Activated CD4-positive, alpha-beta T cell treated with anti-CD3 and anti-CD28 coated beads for 4 hours (primary cell): ENCODE results near the gene FNDC5.
A peak's percentile ranks its signal among the peaks of the same experiment; 100 is the strongest.

ENCODE experiments used
- DNase-seq, 2 donors: peaks; one replicate each; pipeline ENCODE4 v3.0.0-alpha.2; 2020

Gene FNDC5

DNA sequence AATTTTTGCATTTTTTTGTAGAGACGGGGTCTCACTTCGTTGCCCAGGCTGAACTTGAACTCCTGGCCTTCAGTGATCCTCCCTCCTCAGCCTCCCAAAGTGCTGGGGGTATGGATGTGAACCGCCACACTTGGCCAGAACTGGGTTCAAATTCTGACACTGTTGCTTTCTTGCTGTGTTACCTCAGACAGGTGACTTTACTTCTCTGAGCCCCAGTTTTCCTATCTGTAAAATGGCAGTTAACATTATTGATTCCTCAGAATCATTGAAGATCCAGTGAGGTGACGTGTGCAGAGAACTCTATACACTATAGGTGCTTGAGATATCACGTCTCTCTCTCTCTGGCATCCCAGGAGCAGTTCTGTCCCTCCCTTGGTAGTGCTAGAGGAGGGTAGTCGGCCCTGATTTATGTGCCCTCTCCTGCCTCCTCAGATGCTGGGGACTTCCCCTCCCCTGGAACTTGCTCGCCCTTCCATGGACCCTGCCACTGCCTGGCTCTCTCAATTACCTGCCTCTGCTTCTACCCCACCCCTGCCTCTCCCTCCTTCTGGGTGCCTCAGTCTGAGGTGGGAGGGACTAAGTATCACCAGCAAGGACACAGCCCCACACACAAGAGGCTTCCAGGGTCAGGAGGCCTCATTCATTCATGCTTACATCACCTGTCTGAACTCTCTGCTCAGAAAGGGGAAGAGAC, 12.8 kb upstream of the FNDC5 start:
- DNase-seq: no peak

DNA sequence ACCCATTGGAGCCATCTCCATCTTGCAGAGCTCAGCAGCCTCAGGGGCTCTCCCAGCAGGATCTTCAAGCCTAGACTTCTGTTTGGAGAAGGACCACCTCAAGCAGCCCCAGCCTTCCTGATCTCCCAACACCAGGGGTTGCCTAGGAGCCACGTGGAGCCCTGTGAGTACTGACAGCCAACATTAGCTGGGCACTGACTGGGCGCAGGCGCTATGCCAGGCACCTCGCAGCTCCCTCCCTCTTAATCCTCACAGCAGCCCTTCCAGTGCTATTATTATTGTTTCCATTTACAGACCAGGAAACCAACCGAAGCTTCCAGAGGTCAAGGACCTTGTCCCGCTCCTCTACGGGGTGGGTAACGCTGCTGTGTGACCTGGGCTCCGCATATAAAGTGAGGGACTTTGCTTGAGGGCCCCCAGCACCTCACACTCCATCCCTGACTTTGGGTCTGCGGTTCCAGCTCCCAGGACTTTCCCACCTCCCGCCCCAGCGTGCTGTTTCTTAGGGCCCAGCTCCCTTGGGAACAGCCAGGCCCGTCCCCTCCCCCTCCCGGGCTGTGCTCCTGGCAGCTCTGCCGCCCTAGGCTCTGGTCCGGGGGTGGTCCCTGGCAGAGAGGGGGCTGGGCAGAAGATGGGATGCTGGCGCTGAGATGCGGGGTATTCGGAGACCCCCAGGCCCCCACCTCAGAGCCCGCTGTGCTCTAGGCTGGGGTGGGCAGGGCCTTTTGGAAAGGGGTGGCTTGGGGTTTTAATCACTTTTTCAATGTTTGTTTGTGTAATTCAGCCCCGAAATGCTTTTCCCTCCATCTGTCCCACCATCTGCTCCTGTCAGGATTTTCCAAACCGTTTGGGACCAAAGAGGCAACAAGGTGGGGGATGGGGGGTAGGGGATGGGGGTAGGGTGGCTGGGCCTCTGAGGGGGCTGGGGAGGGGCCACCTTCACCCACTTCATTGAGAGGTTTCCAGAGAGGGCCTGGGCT, 11.4 kb upstream of the FNDC5 start:
- DNase-seq: no peak

DNA sequence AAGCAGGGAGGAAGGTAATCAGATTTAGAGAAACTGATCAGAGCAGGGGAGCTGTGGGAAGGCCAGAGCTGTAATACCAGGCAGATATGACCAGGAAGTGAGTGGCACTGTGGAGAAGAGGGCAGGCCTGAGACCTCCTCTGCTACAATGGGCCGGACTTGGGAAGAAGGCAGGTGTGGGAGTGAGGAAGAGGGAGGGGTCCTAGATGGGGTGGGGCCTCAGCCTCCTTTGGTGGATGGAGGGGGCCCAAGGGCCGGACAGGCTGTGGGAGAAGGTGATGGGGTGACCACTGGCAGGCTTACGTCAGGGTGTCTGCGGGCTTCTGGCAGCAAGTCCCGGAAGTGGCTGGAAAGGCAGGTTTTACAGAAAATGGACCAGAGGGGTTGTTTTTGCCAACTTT, 10.6 kb upstream of the FNDC5 start:
- DNase-seq: no peak

DNA sequence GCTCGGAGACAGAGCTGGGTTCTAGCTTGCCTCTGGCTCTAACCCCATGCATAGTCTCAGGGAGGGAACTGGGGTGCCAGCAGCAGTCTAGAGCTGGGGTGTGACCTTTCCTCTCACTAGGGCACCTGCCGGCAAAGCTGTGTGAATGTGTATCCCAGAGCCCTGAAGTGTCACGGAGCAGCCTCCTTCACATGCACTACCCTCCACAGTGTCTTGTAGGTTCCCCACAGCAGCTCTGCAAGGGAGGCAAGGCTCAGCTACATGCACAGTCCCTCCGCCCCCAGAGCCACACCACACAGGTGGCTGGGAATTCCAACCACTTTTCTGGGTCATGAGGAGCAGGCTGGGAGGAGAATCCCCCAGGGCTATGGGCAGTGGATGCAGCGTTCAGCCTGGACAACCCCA, 7.9 kb upstream of the FNDC5 start:
- no peak for DNase-seq

DNA sequence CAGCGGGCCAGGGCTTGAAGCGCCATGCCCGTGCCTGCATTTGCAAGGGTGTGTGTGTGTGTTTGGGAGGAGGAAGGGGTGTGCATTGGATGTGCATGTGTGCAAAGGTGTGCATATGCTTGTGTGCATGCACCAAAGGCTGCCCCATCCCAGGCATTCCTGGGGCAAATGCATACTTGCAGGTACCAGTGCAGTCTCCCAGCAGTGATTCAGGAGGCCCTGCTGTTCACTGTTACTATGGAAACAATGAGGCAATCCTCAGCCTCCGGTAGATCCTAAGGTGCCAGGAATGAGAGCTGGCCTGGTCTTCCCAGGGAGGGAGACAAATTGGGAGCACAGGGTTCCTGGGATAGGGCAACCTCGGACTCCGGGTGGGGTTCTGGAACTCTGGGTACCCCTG, 7.5 kb upstream of the FNDC5 start:
- DNase-seq: no peak

DNA sequence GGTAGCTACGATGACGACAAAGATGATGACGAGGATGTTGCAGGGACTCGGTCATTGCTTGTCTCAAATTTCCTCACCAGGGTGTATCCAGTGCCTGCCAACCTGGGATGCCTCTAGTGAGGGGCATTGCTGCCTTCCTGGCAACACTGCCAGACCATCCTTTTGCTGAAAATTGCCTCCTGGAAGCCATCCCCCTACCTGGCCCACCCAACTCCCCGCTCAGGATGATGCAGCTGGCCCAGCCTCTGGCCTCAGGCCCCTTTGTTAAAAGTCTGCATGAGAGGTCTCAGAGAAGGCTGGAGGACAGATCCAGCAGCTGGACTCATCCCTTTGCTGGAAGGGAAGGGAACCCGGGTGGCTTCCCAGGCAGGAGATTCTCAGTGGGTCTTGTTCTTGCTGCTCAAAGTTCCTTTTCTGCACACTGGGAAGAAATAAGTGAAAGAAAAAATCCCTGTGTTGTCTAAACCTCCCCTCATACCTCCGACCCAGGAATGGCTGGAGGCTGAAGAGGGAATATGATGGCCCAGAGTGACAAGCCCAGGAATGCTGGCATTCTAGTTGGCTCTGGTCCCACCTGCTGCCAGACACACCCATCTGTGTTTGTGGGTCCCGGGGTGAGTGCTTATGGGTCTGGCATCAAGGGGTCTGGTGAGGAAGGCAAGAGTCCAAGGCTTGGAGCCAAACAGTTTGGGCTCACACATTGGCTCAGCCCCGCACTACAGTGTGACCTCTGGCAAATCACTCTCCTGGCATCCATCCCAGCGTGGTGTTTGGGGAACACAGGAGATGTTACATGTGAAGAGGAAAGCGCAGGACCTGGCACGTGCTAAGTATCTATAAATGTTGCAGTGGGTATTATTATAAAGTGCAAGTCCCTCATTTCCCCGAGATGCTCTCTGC, 6.7 kb upstream of the FNDC5 start:
- DNase-seq: no peak

DNA sequence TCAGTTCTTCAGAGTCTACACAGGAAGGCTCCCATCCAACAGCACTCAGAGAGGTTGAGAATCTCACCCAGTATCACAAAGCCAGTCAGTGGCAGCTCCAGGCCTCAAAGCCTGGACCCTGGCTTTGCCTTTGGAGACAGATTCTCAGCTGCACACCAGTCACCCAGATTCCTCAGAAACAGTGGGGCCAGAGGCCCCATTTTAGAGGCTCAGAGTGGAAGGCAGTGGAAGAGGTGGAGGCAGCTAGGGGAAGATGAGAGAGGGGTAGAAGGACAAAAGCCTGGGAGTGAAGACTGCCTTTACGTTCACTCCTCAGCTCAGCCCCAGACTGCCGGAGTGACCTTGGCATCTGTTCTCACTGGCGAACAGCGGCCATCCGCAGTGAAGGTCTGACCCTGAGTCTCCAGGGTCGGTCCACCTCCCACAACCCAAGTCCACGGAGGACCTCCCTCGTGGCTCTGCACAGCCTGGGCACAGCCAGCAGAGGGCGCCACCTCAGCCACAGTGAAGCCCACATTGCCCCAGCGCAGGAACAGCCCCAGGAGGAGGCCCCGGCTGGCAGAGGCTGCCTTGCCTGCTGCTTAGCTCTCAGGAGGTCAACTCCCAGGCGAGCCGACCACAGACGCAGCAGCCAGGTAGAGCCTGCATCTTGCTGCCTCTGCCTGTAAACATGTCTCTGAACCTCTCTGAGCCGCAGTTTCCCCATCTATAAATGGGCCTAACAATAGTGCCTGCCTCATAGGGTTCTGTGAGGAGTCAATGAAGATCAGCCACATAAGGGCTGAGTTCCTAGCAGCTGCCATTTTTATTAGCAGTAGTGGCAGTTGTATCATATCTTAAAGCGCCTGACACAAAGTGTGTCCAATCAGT, 5.9 kb upstream of the FNDC5 start:
- peak; percentile 46 to 56 for DNase-seq

DNA sequence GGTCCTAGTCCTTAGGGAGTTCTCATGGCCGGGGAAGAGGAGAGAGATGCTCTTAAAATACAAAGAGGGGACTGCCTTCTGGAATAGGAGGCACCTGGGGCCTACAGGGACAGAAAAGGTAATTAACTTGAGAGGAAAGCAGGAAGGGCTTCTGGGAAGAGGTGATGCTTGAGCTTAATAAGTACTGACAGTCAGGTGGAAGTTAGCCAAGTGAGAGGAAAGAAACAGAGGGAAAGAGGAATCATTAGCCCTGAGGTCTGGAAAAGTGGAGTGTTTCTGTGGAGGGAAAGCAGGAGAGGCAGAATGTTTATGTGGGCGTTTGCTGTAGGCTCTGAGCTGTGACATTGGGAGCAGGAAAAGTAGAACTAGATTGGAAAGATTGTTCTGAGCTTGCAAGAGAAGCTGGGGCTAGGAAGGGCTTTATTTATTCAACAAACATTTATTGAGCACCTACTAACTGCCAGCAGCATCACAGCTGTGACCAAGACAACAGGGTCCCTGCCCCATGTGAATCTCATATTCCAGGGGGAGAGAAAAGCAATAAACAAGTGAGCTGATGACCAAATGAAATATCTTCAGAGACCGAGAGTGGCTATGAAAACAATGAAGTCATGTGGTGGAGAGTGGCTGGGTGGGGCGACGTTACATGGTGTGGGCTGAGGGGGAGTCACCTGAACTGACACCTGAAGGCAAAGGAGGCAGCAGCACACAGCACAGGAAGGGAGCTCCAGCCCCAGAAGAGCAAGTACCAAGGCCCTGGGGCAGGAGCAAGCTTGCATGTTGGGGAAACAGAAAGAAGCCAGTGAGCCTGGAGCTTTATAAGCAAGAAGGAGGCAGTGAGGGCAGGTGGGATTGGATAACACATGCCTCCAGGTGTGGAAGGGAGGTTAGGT, 4.4 kb upstream of the FNDC5 start:
- DNase-seq: no peak

DNA sequence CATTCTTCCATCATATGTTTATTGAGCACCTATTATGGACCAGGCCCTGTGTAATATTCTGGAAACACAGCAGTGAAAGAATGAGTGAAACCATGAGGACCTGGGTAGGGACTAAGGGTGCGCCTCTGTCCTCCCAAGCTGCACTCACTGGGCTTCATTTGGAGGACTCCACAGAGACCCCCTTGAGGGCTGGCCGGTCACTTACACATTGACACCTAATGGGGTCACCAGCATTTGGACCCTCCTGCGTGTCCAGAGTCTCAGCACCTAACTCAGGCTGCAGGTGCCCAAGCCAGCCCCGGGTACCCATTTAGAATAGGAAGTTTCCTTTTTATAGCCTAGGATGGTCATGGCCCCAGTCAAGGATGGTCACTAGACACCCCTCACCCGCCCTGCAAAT, 2.8 kb upstream of the FNDC5 start:
- no peak for DNase-seq

DNA sequence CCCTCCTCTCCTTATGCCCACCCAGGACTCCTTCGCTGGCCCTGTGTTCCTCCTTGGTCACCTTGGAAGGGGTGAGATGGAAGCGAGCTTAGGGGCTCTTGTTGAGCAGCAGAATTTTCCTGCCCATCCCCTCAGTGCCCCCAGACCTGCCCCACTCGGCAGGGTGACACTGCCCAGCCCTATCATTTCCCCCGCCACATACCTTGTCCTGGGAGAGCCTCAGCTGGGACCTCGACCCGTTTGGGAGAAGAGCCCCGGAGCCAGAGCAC, 1.4 kb upstream of the FNDC5 start:
- DNase-seq: no peak

DNA sequence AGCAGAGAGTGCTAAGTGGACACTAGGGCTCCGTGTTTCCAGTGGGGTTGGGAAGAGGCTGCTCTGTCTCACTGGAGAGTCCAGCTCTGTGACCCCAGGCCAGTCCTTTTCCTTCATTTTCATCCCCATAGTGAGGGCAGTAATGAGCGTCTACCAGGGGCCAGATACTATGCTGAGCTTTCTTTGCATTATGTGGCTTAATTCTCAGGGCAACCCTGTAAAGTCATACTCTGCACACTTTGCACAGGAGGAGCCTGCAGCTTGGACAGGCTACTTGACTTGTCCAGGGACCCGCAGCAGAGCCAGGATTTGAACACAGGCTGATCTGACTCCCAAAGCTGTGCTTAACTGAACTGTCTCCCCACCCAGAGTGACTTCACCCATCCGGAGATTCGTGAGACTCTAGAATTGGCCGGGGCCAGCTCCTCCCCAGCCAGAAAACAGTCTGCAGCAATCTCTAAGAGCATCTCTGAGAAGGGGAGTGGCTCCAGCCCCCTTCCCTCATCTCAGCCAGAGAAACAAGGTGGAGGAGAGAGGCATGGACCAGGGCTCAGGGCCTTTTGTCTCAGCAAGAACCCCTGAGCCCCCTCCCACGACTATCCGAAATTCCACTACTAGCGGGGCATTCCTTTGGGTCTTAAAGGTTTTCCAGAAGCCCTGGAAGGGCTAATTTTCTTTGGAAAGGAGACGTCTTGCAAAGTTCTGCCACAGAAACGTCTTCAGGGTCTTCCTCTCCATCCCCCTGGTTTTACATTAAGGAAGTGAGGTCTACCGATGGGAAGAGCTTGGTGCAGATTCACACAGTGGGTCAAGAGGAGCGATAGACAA, 866 bp upstream of the FNDC5 start:
- DNase-seq: no peak

DNA sequence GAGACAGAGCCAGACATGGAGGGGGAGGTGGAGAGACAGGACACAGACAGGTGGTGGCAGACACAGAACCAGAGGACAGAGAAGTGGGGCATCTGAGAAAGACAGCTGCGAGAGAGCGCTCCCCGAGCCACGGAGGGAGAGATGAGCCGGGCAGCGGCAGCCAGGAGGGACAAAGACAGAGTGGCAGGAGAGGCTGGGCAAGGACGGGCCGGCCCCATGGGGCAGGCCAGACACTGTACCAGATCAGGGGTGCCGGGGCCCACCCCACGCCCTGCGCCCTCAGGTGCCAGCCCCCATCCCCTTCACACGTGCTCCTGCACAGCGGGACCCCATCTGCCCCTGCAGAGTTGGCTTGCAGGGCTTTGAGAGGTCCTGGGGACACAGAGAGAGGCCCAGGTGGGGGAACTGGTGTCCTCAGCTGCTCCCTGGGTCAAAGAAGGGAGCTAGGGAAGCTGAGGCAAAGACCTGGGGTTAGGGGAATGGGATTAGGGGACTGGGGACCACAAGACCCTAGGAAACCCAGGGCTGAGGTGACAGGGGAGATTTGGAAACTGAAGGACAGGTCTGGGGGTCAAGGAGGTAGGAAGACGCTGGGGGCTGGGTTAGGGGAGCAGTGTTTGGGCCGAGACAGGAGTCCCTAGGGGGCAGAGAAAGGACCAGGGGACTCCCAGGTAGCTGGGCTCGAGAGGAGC, 643 bp downstream of the FNDC5 start:
- DNase-seq: no peak

DNA sequence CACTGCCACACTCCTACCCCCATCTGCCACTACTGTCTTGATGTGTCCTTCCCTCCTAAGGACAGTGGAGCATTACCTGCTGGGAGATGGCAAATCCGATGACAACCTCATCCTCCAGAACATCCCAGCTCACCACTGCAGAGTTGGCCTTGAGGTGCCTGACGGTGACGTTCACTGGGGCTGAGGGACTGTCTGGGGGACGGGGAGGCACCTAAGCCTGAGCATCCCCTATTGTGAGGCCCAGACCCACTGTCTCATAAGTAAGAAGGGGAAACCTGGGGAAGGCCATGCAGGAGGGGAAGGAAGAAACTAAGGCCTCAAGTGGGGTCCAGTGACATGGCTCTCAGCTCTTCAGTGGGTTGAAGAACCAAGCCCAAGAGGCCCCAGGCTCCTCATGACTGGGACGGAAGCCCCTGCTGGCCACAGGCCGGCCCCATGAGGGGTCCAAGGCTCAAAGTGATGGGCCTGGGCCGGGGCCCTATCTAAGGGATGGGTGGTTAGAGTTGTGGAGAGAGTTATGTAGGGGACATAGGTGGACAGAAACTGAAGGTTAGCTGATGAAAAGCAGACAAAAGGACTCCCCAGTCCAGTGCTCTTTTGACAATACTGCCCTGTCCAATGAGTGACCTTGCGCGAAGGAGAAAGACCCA, 1.8 kb downstream of the FNDC5 start:
- no peak for DNase-seq

DNA sequence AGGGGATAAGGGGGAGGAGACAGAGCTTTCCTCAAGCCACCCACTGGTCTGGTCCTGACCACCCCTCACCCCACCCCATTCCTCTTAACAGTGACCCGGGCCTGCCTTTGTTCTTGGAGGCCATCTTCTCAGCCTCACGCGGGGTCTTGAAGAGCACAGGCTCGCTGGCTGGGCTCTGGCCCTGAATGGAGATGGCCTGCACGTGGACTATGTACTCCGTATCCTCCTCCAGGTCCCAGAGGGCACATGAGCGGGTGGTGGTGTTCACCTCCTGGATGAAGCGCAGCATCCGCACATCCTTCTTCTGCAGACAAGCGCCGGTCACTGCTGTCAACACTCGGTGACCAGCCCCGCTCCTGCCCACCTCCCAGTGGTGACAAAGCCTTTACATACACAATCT, 2.6 kb downstream of the FNDC5 start:
- DNase-seq: no peak

DNA sequence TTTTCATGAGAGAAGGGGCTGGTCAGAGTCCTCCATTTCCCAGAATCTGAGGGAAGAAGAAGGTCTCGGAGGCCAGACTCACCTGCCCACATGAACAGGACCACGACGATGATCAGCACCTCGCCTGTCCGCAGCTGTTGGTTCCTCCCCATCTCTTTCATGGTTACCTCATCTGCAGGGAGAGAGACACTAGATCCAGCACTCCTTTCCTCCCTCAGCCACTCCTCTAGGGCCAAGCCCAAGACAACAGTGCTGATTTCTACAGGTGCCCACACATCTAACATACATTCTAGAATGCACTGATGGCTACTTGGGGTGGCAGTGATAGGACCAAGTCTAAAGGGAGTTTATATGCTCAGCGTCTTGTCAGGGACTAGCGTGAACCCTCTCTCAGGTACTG, 3.0 kb downstream of the FNDC5 start:
- no peak for DNase-seq

DNA sequence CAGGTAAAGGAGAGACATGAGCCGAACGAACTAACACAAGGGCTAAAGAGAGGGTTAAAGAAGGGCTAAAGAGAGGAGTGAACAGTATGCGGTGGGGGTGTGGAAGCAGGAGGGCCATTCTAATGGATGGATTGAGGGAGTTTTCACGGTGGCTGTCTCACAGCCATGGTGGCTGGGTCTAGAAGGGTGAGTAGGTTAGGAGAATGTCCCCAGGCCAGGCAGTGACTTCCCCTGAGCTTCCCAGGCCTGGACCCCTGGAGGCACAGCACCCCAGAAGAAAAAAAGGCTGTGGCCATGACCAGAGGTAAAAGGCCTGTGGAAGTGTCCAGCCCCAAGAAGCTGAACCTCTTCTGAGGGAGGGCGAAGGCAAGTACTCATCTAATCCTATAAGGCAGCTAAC, 3.6 kb downstream of the FNDC5 start:
- DNase-seq: no peak

DNA sequence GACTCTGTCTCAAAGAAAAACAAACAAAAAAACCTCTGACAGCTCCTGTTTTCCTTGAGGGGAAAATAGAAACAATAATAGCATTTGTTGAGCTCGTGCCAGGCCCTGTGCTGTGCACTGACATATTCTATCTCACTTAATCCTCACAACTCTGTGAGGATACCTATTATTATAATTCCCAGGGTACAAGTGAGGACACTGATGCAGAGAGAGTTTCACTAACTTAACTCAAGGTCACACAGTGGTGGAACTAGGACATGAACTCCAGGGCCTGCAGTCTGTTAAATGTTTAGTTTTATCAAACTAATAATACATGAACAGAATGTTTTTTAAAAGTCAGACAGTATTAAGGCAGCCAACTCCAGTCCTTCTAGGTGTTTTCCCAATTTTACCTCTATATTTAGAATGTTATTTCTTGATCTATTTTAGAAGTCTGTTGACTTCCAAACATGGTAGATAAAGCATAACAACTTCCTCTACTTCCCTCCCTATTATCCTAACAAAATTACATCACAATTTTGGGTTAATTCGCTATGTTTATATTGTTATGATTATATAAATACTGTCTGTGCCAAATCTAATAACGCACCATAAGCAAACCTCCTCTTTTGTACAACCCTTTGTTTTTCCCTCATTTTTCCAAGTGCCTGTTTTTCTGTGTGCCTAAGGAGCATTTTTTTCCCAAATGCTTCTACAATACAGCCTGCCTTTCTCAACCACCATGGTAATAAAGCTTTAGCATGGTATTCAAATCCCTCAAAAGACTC, 4.9 kb downstream of the FNDC5 start:
- DNase-seq: no peak

DNA sequence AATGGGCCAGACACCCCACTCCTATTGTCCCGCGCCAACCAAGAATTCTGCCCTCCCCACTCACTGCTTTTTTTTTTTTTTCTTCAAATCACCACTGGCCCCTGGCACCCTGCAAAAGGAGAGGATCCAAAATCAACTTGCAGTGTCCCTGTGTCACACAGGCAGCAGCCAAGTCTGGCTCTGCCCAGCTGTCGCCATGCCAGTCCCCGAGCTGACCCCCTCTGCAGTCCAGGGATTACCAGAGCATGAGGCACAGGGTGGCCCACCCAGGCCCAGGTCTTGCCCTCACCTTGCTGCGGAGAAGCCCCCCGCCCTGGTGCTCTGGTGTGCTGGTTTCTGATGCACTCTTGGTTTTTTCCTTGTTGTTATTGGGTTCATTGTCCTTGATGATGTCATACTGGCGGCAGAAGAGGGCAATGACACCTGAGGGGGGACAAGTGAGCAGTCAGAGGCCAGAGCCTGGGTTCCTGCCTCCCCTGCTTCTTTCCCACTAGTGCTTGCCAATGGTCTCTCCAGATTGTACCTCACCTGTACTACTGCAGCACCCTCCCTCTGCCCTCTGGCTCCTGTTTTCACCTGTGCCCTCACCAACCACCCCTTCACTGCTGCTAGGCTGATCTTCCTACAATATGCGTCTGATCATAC, 6.2 kb downstream of the FNDC5 start:
- no peak for DNase-seq
